Keratinocyte (primary cell): ENCODE results near the gene GANC. TPM values are rescaled to one million over a fixed set of nuclear protein-coding genes. Genes with fewer than 3 reads are reported as not detected.

Experiments
- DNase-seq: peaks from one replicate; pipeline ENCODE4 v3.0.0-alpha.2; 2011; ENCODE audit warnings: low read depth, missing footprints, low spot score
- FAIRE-seq: peaks from 2 replicates; lab custom pipeline; 2011; peaks lifted over from hg19 to GRCh38; lab: Jason Lieb, UNC
- H2AFZ ChIP-seq: 2 replicates; pipeline ENCODE4 v1.6.0; 2012; ENCODE audit warnings: low read length, control low read depth, inconsistent platforms; ENCODE audit not compliant: control insufficient read depth
- H3K27ac ChIP-seq: 2 replicates; pipeline ENCODE4 v1.5.1; 2011; ENCODE audit warnings: low read length; ENCODE audit not compliant: control insufficient read depth, insufficient read depth
- H3K27me3 ChIP-seq: 3 replicates; pipeline ENCODE4 v1.6.0; 2011; ENCODE audit warnings: low read length; ENCODE audit not compliant: control insufficient read depth, insufficient read depth; ENCODE audit errors: extremely low read depth
- H3K36me3 ChIP-seq, 2 experiments: 2 replicates in 1 of 2; 3 replicates in 1 of 2; pipeline ENCODE4 v1.5.1; 2011; ENCODE audit warnings: low read length in 2 of 2, mild to moderate bottlenecking in 1 of 2; ENCODE audit not compliant: control insufficient read depth in 2 of 2, insufficient read depth in 2 of 2; ENCODE audit errors: extremely low read depth in 1 of 2
- H3K4me1 ChIP-seq: 3 replicates; pipeline ENCODE4 v1.5.1; 2011; ENCODE audit warnings: low read length; ENCODE audit not compliant: control insufficient read depth, insufficient read depth; ENCODE audit errors: extremely low read depth
- H3K4me2 ChIP-seq: 3 replicates; pipeline ENCODE4 v1.6.0; 2011; ENCODE audit warnings: low read depth, low read length; ENCODE audit not compliant: control insufficient read depth, insufficient read depth; ENCODE audit errors: extremely low read depth
- H3K4me3 ChIP-seq, 3 experiments: fragments of 200-600 bp in 1 of 3; sonication (generic) in 1 of 3; 2 replicates in 2 of 3; 3 replicates in 1 of 3; pipeline ENCODE4 v1.5.1; 2011 to 2016; ENCODE audit warnings: low read length in 3 of 3, mild to moderate bottlenecking in 3 of 3, control low read depth in 2 of 3, inconsistent platforms in 1 of 3, low read depth in 1 of 3, mixed read lengths in 1 of 3, mixed run types in 1 of 3, moderate library complexity in 1 of 3; ENCODE audit not compliant: control insufficient read depth in 2 of 3, insufficient read depth in 2 of 3; ENCODE audit errors: extremely low read depth in 1 of 3
- H3K79me2 ChIP-seq: 2 replicates; pipeline ENCODE4 v1.6.0; 2012; ENCODE audit warnings: low read length; ENCODE audit not compliant: control insufficient read depth, insufficient read depth
- H3K9ac ChIP-seq: 3 replicates; pipeline ENCODE4 v1.6.0; 2011; ENCODE audit warnings: low read length; ENCODE audit not compliant: control insufficient read depth, insufficient read depth; ENCODE audit errors: extremely low read depth
- H3K9me1 ChIP-seq: 3 replicates; pipeline ENCODE4 v1.6.0; 2011; ENCODE audit warnings: low read length; ENCODE audit not compliant: control insufficient read depth, insufficient read depth; ENCODE audit errors: extremely low read depth
- H3K9me3 ChIP-seq: 2 replicates; pipeline ENCODE4 v1.5.1; 2012; ENCODE audit warnings: low read depth, low read length; ENCODE audit not compliant: control insufficient read depth
- H4K20me1 ChIP-seq: 3 replicates; pipeline ENCODE4 v1.6.0; 2011; ENCODE audit warnings: low read length; ENCODE audit not compliant: control insufficient read depth, insufficient read depth; ENCODE audit errors: extremely low read depth
- EZH2 ChIP-seq: IDR thresholded peaks from one replicate; pipeline ENCODE4 v1.6.1; 2012; ENCODE audit warnings: inconsistent platforms, mild to moderate bottlenecking, low read length, moderate library complexity
- dilution Hi-C: fragments of 300-500 bp; cut with MboI; formaldehyde crosslinking; loops from one replicate; pipeline ENCODE4 v1.7.0; 2020; ENCODE audit warnings: low sequenced_read_pairs; ENCODE audit not compliant: extremely low pct_ligation_motif_present
- polyA plus RNA-seq, 5 experiments: library from polyadenylated mRNA; depleted of rRNA in 3 of 5; stranded (reverse) in 3 of 5; stranded (forward) in 1 of 5; unstranded in 1 of 5; fragments of >200 nt; gene quantifications; 1 replicate in 1 of 5; 2 replicates in 3 of 5; 3 replicates in 1 of 5; pipeline versions ENCODE4 v1.2.1 to v1.2.3, GENCODE V29; 2011 to 2012; ENCODE audit warnings: missing spikeins in 2 of 5, low read depth in 1 of 5, low replicate concordance in 1 of 5
- TF ChIP-seq, protein P1 (sequence below), 3 experiments: IDR thresholded peaks in 1 of 3; conservative IDR thresholded peaks in 1 of 3; optimal IDR thresholded peaks in 1 of 3; 2 replicates in 2 of 3; 3 replicates in 1 of 3; pipeline versions ENCODE3 to v1.5.1; 2011; ENCODE audit warnings: low read length in 3 of 3, mild to moderate bottlenecking in 3 of 3, moderate library complexity in 2 of 3, control low read depth in 1 of 3, inconsistent platforms in 1 of 3; ENCODE audit not compliant: insufficient read depth in 2 of 3; ENCODE audit errors: extremely low read depth in 1 of 3

The GANC gene
- polyA plus RNA-seq, 1 donor (not counting 4 experiments of a cell fraction or from before 2014, with no cell fraction given) = 46.2 TPM

DNA sequence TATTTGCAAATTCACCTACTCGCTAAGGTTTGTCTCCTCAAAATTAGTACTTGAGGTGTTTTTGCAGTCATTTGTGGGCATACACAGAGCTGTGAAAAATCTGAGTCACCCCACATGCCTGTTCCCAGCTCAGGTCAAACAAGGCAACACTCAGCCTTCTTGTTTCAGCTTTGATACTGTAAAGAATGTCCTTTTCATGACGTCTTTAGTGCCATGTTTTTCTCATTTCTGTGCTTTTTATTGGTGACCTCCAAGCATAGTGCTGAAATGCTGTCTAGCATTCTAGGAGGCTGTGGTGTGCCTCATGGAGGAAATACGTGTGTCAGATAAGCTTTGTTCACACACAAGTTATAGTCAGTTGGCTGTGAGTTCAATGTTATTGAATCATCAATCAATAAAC lies 95.1 kb downstream of the GANC start:
- Histone ChIP-seq H3K9ac (no peak overlapping the region), H3K79me2 (no peaks in the 10 kb centered on the region), H2AFZ (no peak overlapping the region), H3K9me3 (no peaks in the 10 kb centered on the region), H3K27me3 (no peaks in the 10 kb centered on the region), H4K20me1 (no peaks in the 10 kb centered on the region), H3K36me3 (no peaks in the 10 kb centered on the region), H3K4me2 (no peak overlapping the region), H3K4me3 (no peak overlapping the region), H3K4me1 (peaks cover 3% of the 10 kb centered on the region), H3K9me1 (no peaks in the 10 kb centered on the region), H3K27ac (no peak overlapping the region)
- TF ChIP-seq, protein P1, sequence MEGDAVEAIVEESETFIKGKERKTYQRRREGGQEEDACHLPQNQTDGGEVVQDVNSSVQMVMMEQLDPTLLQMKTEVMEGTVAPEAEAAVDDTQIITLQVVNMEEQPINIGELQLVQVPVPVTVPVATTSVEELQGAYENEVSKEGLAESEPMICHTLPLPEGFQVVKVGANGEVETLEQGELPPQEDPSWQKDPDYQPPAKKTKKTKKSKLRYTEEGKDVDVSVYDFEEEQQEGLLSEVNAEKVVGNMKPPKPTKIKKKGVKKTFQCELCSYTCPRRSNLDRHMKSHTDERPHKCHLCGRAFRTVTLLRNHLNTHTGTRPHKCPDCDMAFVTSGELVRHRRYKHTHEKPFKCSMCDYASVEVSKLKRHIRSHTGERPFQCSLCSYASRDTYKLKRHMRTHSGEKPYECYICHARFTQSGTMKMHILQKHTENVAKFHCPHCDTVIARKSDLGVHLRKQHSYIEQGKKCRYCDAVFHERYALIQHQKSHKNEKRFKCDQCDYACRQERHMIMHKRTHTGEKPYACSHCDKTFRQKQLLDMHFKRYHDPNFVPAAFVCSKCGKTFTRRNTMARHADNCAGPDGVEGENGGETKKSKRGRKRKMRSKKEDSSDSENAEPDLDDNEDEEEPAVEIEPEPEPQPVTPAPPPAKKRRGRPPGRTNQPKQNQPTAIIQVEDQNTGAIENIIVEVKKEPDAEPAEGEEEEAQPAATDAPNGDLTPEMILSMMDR (optimal IDR thresholded peaks at IDR 0.05 in 1 of 3, IDR thresholded peaks at IDR 0.05 in 1 of 3, conservative IDR thresholded peaks at IDR 0.05 in 1 of 3; ENCODE audit: extremely low read depth in 1 of 3, insufficient read depth in 2 of 3, low read length in 3 of 3) = no peak
- no peak for TF ChIP-seq EZH2
- DNase-seq = no peak
- FAIRE-seq = no peak
- dilution Hi-C loops = no loop called here

- Histone ChIP-seq H3K4me2 (no peak overlapping the region), H3K4me1 (no peaks in the 10 kb centered on the region), H3K27ac (no peak overlapping the region), H4K20me1 (no peaks in the 10 kb centered on the region), H3K9me1 (no peaks in the 10 kb centered on the region), H3K9me3 (no peaks in the 10 kb centered on the region), H3K36me3 (peaks cover 0 to 2% of the 10 kb centered on the region in 2 experiments), H3K27me3 (no peaks in the 10 kb centered on the region), H3K79me2 (no peaks in the 10 kb centered on the region), H3K4me3 (no peak overlapping the region), H2AFZ (no peak overlapping the region), H3K9ac (no peak overlapping the region)
- no peak for TF ChIP-seq EZH2
- TF ChIP-seq, protein P1 (optimal IDR thresholded peaks at IDR 0.05 in 1 of 3, IDR thresholded peaks at IDR 0.05 in 1 of 3, conservative IDR thresholded peaks at IDR 0.05 in 1 of 3; ENCODE audit: extremely low read depth in 1 of 3, insufficient read depth in 2 of 3, low read length in 3 of 3) = no peak
- DNase-seq (no peak), FAIRE-seq (no peak)
- dilution Hi-C loops = no loop called here
Measured at GRCh38 chr15:42371096-42371495, 98.1 kb downstream of the GANC start.
